Retinal pigment epithelial cell (primary cell): ENCODE measurements around the gene SMARCA2.

Source experiments
- DNase-seq: peaks from one replicate; pipeline ENCODE4 v3.0.0-alpha.2; 2010; ENCODE audit warnings: low read depth
- H3K4me3 ChIP-seq: 2 replicates; pipeline ENCODE4 v1.5.1; 2011; ENCODE audit warnings: mild to moderate bottlenecking, low read length, control low read depth, moderate library complexity
- TF ChIP-seq, protein P1 (sequence below): conservative IDR thresholded peaks from 2 replicates; pipeline ENCODE4 v1.5.1; 2011; ENCODE audit warnings: low read depth, low read length, control low read depth, inconsistent platforms

SMARCA2 gene

GRCh38 chr9:2150338-2150737 is 135.2 kb downstream of the SMARCA2 start:
- DNase-seq = no peak
- no peak overlapping the region for H3K4me3 ChIP-seq
- TF ChIP-seq, protein P1, sequence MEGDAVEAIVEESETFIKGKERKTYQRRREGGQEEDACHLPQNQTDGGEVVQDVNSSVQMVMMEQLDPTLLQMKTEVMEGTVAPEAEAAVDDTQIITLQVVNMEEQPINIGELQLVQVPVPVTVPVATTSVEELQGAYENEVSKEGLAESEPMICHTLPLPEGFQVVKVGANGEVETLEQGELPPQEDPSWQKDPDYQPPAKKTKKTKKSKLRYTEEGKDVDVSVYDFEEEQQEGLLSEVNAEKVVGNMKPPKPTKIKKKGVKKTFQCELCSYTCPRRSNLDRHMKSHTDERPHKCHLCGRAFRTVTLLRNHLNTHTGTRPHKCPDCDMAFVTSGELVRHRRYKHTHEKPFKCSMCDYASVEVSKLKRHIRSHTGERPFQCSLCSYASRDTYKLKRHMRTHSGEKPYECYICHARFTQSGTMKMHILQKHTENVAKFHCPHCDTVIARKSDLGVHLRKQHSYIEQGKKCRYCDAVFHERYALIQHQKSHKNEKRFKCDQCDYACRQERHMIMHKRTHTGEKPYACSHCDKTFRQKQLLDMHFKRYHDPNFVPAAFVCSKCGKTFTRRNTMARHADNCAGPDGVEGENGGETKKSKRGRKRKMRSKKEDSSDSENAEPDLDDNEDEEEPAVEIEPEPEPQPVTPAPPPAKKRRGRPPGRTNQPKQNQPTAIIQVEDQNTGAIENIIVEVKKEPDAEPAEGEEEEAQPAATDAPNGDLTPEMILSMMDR = no peak

DNA sequence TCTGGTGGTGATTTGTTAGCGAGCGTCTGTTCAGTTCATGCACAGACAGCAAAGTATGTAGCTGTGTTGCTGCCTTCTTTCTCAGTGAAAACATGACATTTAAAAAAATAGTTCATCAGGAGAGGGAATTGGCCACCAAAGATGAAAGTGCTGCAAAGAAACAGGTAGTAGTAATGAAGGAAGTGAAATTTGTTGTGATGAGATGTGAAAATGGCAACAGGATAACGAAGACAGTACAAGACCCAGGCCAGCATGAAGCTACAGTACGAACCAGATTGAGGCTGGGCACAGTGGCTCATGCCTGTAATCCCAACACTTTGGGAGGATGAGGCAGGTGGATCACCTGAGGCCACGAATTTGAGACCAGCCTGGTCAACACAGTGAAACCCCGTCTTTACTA is 136.0 kb downstream of the SMARCA2 start:
- no peak for DNase-seq
- TF ChIP-seq, protein P1 = no peak
- H3K4me3 ChIP-seq = no peak overlapping the region

GRCh38 chr9:2152966-2153629 is 138.0 kb downstream of the SMARCA2 start:
- TF ChIP-seq, protein P1 = no peak
- no peak for DNase-seq
- no peak overlapping the region for H3K4me3 ChIP-seq

DNA sequence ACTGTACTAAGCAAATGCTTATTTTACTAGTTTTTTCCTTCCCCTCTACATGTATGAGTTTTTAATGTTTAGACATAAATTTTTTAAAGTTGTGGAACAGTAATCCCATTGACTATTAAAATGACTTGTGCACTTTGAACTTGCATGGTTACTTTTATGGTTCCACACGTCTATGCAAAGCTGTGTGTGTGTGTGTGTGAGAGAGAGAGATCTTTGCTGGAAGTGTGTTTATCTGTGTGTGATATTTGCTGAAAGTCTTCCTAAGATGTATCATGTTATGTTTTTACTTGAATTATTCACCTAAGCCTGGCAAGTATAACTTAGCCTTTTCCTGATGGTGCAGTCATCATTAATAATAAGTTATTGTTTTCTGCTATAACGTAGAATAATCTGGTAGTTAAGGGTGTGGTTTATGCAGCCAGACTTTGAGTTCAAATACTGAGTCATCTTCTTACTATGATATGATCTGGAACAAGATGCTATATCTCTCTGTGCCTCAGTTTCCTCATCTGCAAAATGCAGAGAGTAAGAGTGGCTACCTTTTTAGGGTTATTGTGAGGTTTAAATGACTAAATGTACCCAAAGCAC is 138.6 kb downstream of the SMARCA2 start:
- TF ChIP-seq, protein P1 = no peak
- DNase-seq = no peak

GRCh38 chr9:2154731-2155130 is 139.6 kb downstream of the SMARCA2 start:
- DNase-seq = no peak
- TF ChIP-seq, protein P1 = no peak
- H3K4me3 ChIP-seq = no peak overlapping the region

More for the DNA sequence above, 138.6 kb downstream of the SMARCA2 start:
- no peak overlapping the region for H3K4me3 ChIP-seq

GRCh38 chr9:2155966-2156365 is 140.8 kb downstream of the SMARCA2 start:
- H3K4me3 ChIP-seq = no peak overlapping the region
- DNase-seq = no peak
- TF ChIP-seq, protein P1 = no peak

DNA sequence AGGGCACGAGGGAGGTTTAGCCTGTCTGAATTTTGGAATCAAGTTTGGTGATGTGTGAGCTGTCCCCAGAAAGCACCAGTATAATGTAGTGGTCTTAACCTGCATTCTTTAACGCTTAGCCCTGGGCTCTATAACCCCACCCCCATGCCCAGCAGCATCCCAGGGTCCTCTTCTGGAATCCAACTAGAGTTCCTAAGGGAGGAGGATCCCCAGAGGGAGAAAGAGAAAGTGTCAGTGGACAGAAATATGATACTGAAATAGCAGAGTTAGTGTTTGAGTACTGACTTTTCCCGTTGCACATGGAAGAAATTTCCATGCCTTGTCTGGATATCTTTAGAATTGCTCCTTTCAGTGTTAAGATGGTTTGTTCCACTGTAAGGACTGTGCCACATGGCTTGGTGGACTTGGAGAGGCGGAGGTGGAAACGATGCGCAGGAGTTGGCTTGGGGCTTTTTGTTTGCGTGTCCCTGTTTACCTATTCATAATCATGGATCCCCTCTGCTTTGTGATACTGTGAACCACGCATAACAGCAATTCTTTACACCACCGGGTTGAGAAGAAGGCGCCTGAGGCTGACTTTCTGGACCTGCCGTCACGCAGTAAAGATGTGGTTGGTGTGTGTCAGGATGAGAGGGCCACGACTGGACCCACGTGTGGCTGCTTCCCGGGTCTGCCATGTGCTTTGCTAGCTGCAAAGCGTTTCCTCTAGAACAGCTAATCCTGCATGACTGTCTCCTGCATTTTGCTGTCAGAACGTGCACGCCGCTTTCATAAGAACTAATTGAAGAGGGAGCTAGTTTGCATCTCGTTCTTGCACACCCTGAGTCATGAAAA is 142.3 kb downstream of the SMARCA2 start:
- DNase-seq = no peak
- H3K4me3 ChIP-seq = peak overlapping the region; percentile 64
- TF ChIP-seq, protein P1 = no peak
